Placental pericyte (primary cell): Measurements from ENCODE around the gene SHOC1. TPM values are rescaled to one million over a fixed set of nuclear protein-coding genes. Genes with fewer than 3 reads are reported as not detected.

Experiments
- small RNA-seq: library from RNA; depleted of rRNA; stranded (forward); fragments of <200 nt; gene quantifications from one replicate; pipeline ENCODE3, GENCODE V24; 2012; ENCODE audit warnings: low replicate concordance
- total RNA-seq: library from RNA; depleted of rRNA; stranded (reverse); fragments of >200 nt; gene quantifications from 2 replicates; pipeline ENCODE4 v1.2.3, GENCODE V29; 2012

Gene SHOC1
- under 0.01 and 0.14 TPM in 2 replicates for total RNA-seq

DNA sequence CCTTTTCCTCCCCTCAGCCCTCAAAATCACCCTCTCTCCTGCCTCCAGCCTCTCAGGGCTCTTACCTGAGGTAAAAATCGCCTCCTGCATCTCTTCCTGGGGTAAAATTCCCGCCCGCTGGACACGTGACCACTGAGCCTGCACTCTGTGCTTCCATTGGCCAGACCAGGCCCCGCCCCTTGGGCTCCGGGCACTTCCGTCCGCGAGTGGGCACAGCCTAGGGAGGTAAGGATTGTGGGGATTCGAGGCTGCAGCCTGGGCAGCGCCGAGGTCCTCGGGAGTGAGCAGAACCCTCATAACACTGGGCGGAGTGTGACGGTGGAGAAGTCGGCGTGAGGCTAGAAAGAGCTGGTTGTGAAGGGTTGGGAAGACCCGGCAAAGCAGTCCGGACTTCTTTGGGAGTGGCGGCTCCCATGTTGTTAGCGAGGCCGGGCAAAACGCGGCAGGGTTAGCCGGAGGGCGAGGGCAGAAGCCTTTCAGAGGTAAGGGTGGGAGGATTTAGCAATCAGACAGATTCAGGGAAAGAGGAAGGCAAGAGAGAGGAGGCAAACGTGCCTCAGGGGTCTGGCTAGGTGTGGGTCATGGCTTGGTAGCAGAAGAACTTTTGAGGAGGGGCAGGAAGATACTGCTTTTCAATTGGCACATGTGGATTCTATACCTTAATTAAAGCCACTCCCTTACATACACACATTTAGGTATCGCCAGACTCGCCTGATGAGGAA, at the start of gene SHOC1:
Gene SHOC1 (minus strand): TSS at position 103 of the 722 bp plus-strand sequence. CDS start 3,519 bp downstream, outside the sequence.

Small RNAs within 50 kb of the gene (small RNA-seq; reads per million reads assigned to genes)
- not detected for gene RNU6-1013P

Other genes starting within 250 kb of the SHOC1 start
- gene PTGR1, start 195.3 kb downstream of the SHOC1 start, total RNA-seq: 60.3 and 88.4 TPM in 2 replicates
- 8.6 and 13.8 TPM in 2 replicates for gene DNAJC25, start 163.6 kb downstream of the SHOC1 start, total RNA-seq
- gene GNG10, start 133.3 kb downstream of the SHOC1 start, total RNA-seq: 50.1 and 85.9 TPM in 2 replicates
- 149 and 192 TPM in 2 replicates for gene UGCG, start 101.9 kb upstream of the SHOC1 start, total RNA-seq